SIG-M5 (cell line): ENCODE results near the gene ARFGEF3.
"Not testable (repeated sequence)": the region's sequence is repeated elsewhere in the genome, so short reads cannot be mapped to it uniquely, and the experiment has no call there.

ENCODE experiments used
- DNase-seq: peaks from one replicate; lab custom pipeline; 2025; lab: John Stamatoyannopoulos, UW

ARFGEF3 gene

GRCh38 chr6:138277835-138278234 lies 116.1 kb downstream of the ARFGEF3 start:
- DNase-seq = no peak

- no peak for DNase-seq
Measured at GRCh38 chr6:138278326-138278725, 116.6 kb downstream of the ARFGEF3 start.

- no peak for DNase-seq
Measured at GRCh38 chr6:138285800-138286199, 124.1 kb downstream of the ARFGEF3 start.

GRCh38 chr6:138286698-138287097 lies 125.0 kb downstream of the ARFGEF3 start:
- no peak for DNase-seq

GRCh38 chr6:138287144-138287955 lies 125.6 kb downstream of the ARFGEF3 start:
- DNase-seq = no peak

- DNase-seq = not testable (repeated sequence)
Measured at GRCh38 chr6:138288428-138289085, 126.8 kb downstream of the ARFGEF3 start.

GRCh38 chr6:138289739-138290138 lies 128.0 kb downstream of the ARFGEF3 start:
- DNase-seq = no peak

GRCh38 chr6:138290423-138290962 lies 128.8 kb downstream of the ARFGEF3 start:
- no peak for DNase-seq

GRCh38 chr6:138291036-138291848 lies 129.5 kb downstream of the ARFGEF3 start:
- no peak for DNase-seq

- DNase-seq = no peak
Measured at GRCh38 chr6:138291849-138292181, 130.1 kb downstream of the ARFGEF3 start.

GRCh38 chr6:138292482-138292881 lies 130.7 kb downstream of the ARFGEF3 start:
- no peak for DNase-seq

- DNase-seq = no peak
Measured at GRCh38 chr6:138293428-138294395, 132.0 kb downstream of the ARFGEF3 start.

GRCh38 chr6:138296381-138296780 lies 134.6 kb downstream of the ARFGEF3 start:
- no peak for DNase-seq

GRCh38 chr6:138296786-138297185 lies 135.0 kb downstream of the ARFGEF3 start:
- no peak for DNase-seq

GRCh38 chr6:138297761-138298298 lies 136.1 kb downstream of the ARFGEF3 start:
- DNase-seq = no peak

GRCh38 chr6:138300469-138300868 lies 138.7 kb downstream of the ARFGEF3 start:
- DNase-seq = no peak

GRCh38 chr6:138302554-138302953 lies 140.8 kb downstream of the ARFGEF3 start:
- no peak for DNase-seq

- no peak for DNase-seq
Measured at GRCh38 chr6:138307352-138307751, 145.6 kb downstream of the ARFGEF3 start.

GRCh38 chr6:138307816-138308730 lies 146.3 kb downstream of the ARFGEF3 start:
- DNase-seq = no peak

- no peak for DNase-seq
Measured at GRCh38 chr6:138308731-138309110, 147.0 kb downstream of the ARFGEF3 start.
